ENCODE measurements around the gene TGFB3.

TGFB3 gene

GRCh38 chr14:75952489-75952888 lies 29.3 kb downstream of the TGFB3 start:
- ChIA-PET CTCF (interaction anchor here (0.9 kb wide), 1 partner anchor 30 kb away, joined by 3 read pairs; no protein-coding TSS in a partner anchor), POLR2A (no interaction called here)
- TF ChIP-seq CTCF (IDR thresholded peaks at IDR 0.05; ENCODE audit: control extremely low read depth, extremely low read depth, low read depth, missing control alignments), result no peak
- no peak for DNase-seq (ENCODE audit: extremely low spot score)

- TF ChIP-seq CTCF (IDR thresholded peaks at IDR 0.05; ENCODE audit: control extremely low read depth, extremely low read depth, low read depth, missing control alignments), result no peak
- CTCF ChIA-PET, result interaction anchor here (1.2 kb wide), 1 partner anchor 40 kb away, joined by 4 read pairs; no protein-coding TSS in a partner anchor
- DNase-seq (ENCODE audit: extremely low spot score), result no peak
- POLR2A ChIA-PET, result no interaction called here
These were observed 35.0 kb downstream of the TGFB3 start for GRCh38 chr14:75946785-75947184.

- POLR2A ChIA-PET, result no interaction called here
These were observed 37.1 kb downstream of the TGFB3 start for GRCh38 chr14:75944607-75945241.

GRCh38 chr14:75941030-75941429 lies 40.8 kb downstream of the TGFB3 start:
- TF ChIP-seq CTCF (IDR thresholded peaks at IDR 0.05; ENCODE audit: control extremely low read depth, extremely low read depth, low read depth, missing control alignments), result no peak
- CTCF ChIA-PET, result interaction anchor here (4.5 kb wide), 1 partner anchor 34 kb away, joined by 27 read pairs; no protein-coding TSS in a partner anchor
- DNase-seq (ENCODE audit: extremely low spot score), result no peak
- POLR2A ChIA-PET, result no interaction called here

More at GRCh38 chr14:75944607-75945241, 37.1 kb downstream of the TGFB3 start:
- no peak for DNase-seq (ENCODE audit: extremely low spot score)
- TF ChIP-seq CTCF (IDR thresholded peaks at IDR 0.05; ENCODE audit: control extremely low read depth, extremely low read depth, low read depth, missing control alignments), result no peak
- CTCF ChIA-PET, result interaction anchor here (1.0 to 1.6 kb wide), 3 partner anchors 10 to 38 kb away, joined by 3 to 4 read pairs (median 3); no protein-coding TSS in a partner anchor

- no peak for DNase-seq (ENCODE audit: extremely low spot score)
- ChIA-PET POLR2A (interaction anchor here (0.5 kb wide), 1 partner anchor 350 kb away, joined by 4 read pairs; no protein-coding TSS in a partner anchor), CTCF (interaction anchor here (1.5 to 4.5 kb wide), 2 partner anchors 32 to 230 kb away, joined by 4 to 27 read pairs; no protein-coding TSS in a partner anchor)
- no peak for TF ChIP-seq CTCF (IDR thresholded peaks at IDR 0.05; ENCODE audit: control extremely low read depth, extremely low read depth, low read depth, missing control alignments)
These were observed 42.6 kb downstream of the TGFB3 start for GRCh38 chr14:75939200-75939599.

- no peak for DNase-seq (ENCODE audit: extremely low spot score)
- ChIA-PET CTCF (interaction anchor here (0.9 to 3.7 kb wide), 5 partner anchors 10 to 47 kb away, joined by 3 to 18 read pairs (median 5); partner anchors contain the start of gene TGFB3), POLR2A (no interaction called here)
- no peak for TF ChIP-seq CTCF (IDR thresholded peaks at IDR 0.05; ENCODE audit: control extremely low read depth, extremely low read depth, low read depth, missing control alignments)
These were observed 46.7 kb downstream of the TGFB3 start for GRCh38 chr14:75934998-75935628.
